Measurements from ENCODE around the gene RNFT2. TPM values are rescaled to one million over a fixed set of nuclear protein-coding genes. Genes with fewer than 3 reads are reported as not detected.
"Not testable (repeated sequence)": the region's sequence is repeated elsewhere in the genome, so short reads cannot be mapped to it uniquely, and the experiment has no call there.

Gene RNFT2
- total RNA-seq, 3 donors from 2014 or later = under 0.01 to 1.9 (median 1.6) TPM

GRCh38 chr12:116807546-116807945, 69.4 kb downstream of the RNFT2 start:
- TF ChIP-seq, protein P1, sequence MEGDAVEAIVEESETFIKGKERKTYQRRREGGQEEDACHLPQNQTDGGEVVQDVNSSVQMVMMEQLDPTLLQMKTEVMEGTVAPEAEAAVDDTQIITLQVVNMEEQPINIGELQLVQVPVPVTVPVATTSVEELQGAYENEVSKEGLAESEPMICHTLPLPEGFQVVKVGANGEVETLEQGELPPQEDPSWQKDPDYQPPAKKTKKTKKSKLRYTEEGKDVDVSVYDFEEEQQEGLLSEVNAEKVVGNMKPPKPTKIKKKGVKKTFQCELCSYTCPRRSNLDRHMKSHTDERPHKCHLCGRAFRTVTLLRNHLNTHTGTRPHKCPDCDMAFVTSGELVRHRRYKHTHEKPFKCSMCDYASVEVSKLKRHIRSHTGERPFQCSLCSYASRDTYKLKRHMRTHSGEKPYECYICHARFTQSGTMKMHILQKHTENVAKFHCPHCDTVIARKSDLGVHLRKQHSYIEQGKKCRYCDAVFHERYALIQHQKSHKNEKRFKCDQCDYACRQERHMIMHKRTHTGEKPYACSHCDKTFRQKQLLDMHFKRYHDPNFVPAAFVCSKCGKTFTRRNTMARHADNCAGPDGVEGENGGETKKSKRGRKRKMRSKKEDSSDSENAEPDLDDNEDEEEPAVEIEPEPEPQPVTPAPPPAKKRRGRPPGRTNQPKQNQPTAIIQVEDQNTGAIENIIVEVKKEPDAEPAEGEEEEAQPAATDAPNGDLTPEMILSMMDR (IDR thresholded peaks at IDR 0.05) = no peak
- TF ChIP-seq POLR2AphosphoS5 (IDR thresholded peaks at IDR 0.05) = no peak
- no peak for TF ChIP-seq POLR2A (IDR thresholded peaks at IDR 0.05)
- H3K9me3 ChIP-seq = no peaks in the 10 kb centered on the region
- no peak for DNase-seq (ENCODE audit: low spot score in 2 of 2)
- intact Hi-C loops (cut with DNase I; ENCODE audit: low total_unique reads) = no loop called here
- no peaks in the 10 kb centered on the region for H3K27me3 ChIP-seq
- no peaks in the 10 kb centered on the region for H3K4me1 ChIP-seq
- H3K27ac ChIP-seq = no peak overlapping the region
- no peak overlapping the region for H3K4me3 ChIP-seq
- H3K36me3 ChIP-seq = no peaks in the 10 kb centered on the region

- intact Hi-C loops (cut with DNase I; ENCODE audit: low total_unique reads) = no loop called here
- no peak overlapping the region for H3K4me3 ChIP-seq
- TF ChIP-seq POLR2AphosphoS5 (IDR thresholded peaks at IDR 0.05) = no peak
- TF ChIP-seq POLR2A (IDR thresholded peaks at IDR 0.05) = no peak
- TF ChIP-seq, protein P1 (IDR thresholded peaks at IDR 0.05) = no peak
- H3K36me3 ChIP-seq = no peaks in the 10 kb centered on the region
- no peak for DNase-seq (ENCODE audit: low spot score in 2 of 2)
- H3K27ac ChIP-seq = no peak overlapping the region
- no peaks in the 10 kb centered on the region for H3K27me3 ChIP-seq
- H3K9me3 ChIP-seq = no peaks in the 10 kb centered on the region
- H3K4me1 ChIP-seq = no peaks in the 10 kb centered on the region
Measured at GRCh38 chr12:116808113-116809105, 70.3 kb downstream of the RNFT2 start.

GRCh38 chr12:116812238-116812637, 74.1 kb downstream of the RNFT2 start:
- no peak overlapping the region for H3K4me3 ChIP-seq
- no peaks in the 10 kb centered on the region for H3K4me1 ChIP-seq
- H3K27me3 ChIP-seq = no peaks in the 10 kb centered on the region
- H3K9me3 ChIP-seq = no peaks in the 10 kb centered on the region
- no peak for DNase-seq (ENCODE audit: low spot score in 2 of 2)
- intact Hi-C loops (cut with DNase I; ENCODE audit: low total_unique reads) = no loop called here
- H3K27ac ChIP-seq = no peak overlapping the region
- no peaks in the 10 kb centered on the region for H3K36me3 ChIP-seq
- TF ChIP-seq POLR2AphosphoS5 (IDR thresholded peaks at IDR 0.05) (no peak), POLR2A (IDR thresholded peaks at IDR 0.05) (no peak)
- TF ChIP-seq, protein P1 (IDR thresholded peaks at IDR 0.05) = no peak

DNA sequence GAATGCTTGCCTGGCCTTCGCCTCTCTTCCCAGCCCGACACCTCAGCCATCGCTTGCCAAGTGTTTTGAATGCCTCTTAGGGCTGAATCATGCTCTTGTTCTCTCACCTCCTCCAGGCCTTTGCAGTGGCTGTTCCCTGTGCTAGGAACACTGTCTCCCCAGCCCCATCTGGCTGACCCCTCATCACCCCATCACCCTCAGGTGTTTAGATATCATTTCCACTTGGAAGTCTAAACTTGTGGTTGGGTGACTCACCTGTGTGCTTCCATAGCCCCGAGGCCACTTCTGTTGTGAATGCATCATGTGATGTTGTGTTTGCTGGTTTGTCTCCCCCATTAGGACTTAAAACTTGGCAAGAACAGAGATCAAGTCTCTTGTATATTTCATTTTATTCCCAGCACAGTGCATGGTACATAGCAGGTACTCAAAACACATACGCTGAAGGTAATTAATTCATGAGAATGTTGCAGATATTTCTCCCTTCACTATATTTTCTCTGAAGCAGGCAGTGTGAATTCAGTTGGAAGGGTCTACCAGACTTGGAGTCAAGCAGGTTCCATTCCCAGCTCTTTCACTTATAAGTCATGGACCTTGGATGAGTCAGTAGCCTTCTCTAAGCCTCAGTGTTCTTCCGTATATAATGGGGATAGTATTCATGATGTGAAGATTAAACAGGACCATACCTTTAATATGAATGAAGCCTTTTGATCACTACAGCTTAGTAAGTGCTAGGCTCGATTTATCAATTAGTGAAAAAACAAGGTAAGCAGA, 75.3 kb downstream of the RNFT2 start:
- TF ChIP-seq POLR2AphosphoS5 (IDR thresholded peaks at IDR 0.05) = no peak
- TF ChIP-seq, protein P1 (IDR thresholded peaks at IDR 0.05) = no peak
- no peak for TF ChIP-seq POLR2A (IDR thresholded peaks at IDR 0.05)
- no peaks in the 10 kb centered on the region for H3K27me3 ChIP-seq
- no peak overlapping the region for H3K27ac ChIP-seq
- DNase-seq (ENCODE audit: low spot score in 2 of 2) = peak in 1 of 2 donors; percentile 46
- no peaks in the 10 kb centered on the region for H3K36me3 ChIP-seq
- H3K9me3 ChIP-seq = no peaks in the 10 kb centered on the region
- H3K4me3 ChIP-seq = no peak overlapping the region
- H3K4me1 ChIP-seq = peaks cover 2% of the 10 kb centered on the region in 2 donors
- intact Hi-C loops (cut with DNase I; ENCODE audit: low total_unique reads) = no loop called here

DNA sequence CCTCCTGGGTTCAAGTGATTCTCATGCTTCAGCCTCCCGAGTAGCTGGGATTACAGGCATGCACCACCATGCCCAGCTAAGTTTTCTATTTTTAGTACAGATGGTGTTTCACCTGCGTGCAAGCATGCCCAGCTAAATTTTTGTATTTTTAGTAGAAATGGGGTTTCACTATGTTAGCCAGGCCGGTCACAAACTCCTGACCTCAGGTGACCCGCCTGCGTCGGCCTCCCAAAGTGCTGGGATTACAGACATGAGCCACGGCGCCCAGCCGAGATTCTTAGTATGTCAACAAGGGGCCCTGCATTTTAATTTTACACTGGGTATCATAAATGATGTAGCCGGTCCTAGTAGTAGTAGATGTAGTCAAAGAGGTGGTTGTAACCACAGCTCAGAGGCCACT, 76.7 kb downstream of the RNFT2 start:
- H3K9me3 ChIP-seq; intact Hi-C loops (cut with DNase I; ENCODE audit: low total_unique reads); H3K27me3 ChIP-seq; H3K36me3 ChIP-seq; H3K27ac ChIP-seq; H3K4me1 ChIP-seq; DNase-seq (ENCODE audit: low spot score in 2 of 2); H3K4me3 ChIP-seq: not testable (repeated sequence)

All from breast epithelium (tissue), 4 donors.